Activated CD8-positive, alpha-beta T cell treated with anti-CD3 and anti-CD28 coated beads for 36 hours (primary cell): ENCODE measurements around the gene SLC22A4. TPM values are rescaled to one million over a fixed set of nuclear protein-coding genes. Genes with fewer than 3 reads are reported as not detected.

Experiments
- ATAC-seq: fragments of 200-7000 bp; cut with Tn5 transposase; one replicate; pipeline ENCODE4 v1.10.0; 2021; ENCODE audit warnings: mild to moderate bottlenecking, moderate library complexity
- CTCF ChIA-PET: fragments of 350-600 bp; sonication (Branson Sonifier 250); formaldehyde crosslinking; loops from one replicate; lab custom pipeline; 2021; ENCODE audit warnings: antibody characterized with exemption; lab: Charles Lee
- POLR2A ChIA-PET: fragments of 350-600 bp; sonication (Branson Sonifier 250); formaldehyde crosslinking; loops from one replicate; lab custom pipeline; 2021; ENCODE audit warnings: antibody characterized with exemption; lab: Charles Lee
- DNase-seq: peaks from one replicate; pipeline ENCODE4 v3.0.0-alpha.2; 2020
- H3K27ac Mint-ChIP-seq: one replicate; pipeline ENCODE4 v1.8.0; 2021; ENCODE audit warnings: mild to moderate bottlenecking, mixed read lengths
- H3K27me3 Mint-ChIP-seq: one replicate; pipeline ENCODE4 v1.8.0; 2021; ENCODE audit warnings: mixed read lengths
- H3K36me3 Mint-ChIP-seq: one replicate; pipeline ENCODE4 v1.8.0; 2021; ENCODE audit warnings: low read depth, mixed read lengths
- H3K4me1 Mint-ChIP-seq: one replicate; pipeline ENCODE4 v1.8.0; 2021; ENCODE audit warnings: low read depth, mixed read lengths
- H3K4me3 Mint-ChIP-seq: one replicate; pipeline ENCODE4 v1.8.0; 2021; ENCODE audit warnings: mild to moderate bottlenecking, moderate library complexity, mixed read lengths
- H3K9me3 Mint-ChIP-seq: one replicate; pipeline ENCODE4 v1.8.0; 2021; ENCODE audit warnings: mixed read lengths
- CTCF ChIP-seq: fragments of 200-600 bp; IDR thresholded peaks from one replicate; pipeline ENCODE4 v1.8.0; 2022; ENCODE audit warnings: antibody characterized with exemption, mild to moderate bottlenecking
- intact Hi-C: fragments of 100-400 bp; cut with micrococcal nuclease; formaldehyde crosslinking; loops from one replicate; pipeline ENCODE4 v1.10.0; 2022
- total RNA-seq, 2 experiments: library from RNA; stranded (reverse); gene quantifications; one replicate each; pipeline ENCODE4 v1.2.3, GENCODE V29; 2021

Gene SLC22A4
- total RNA-seq, 2 experiments from 2014 or later: 0.74 to 0.88 TPM

GRCh38 chr5:132322266-132322665 lies 28.1 kb downstream of the SLC22A4 start:
- H3K27me3 Mint-ChIP-seq: no peaks in the 10 kb centered on the region
- intact Hi-C loops: no loop called here
- ATAC-seq (no peak), DNase-seq (no peak)
- ChIA-PET POLR2A (interaction anchor here (0.6 kb wide), 1 partner anchor 156 kb away, joined by 3 read pairs; no protein-coding TSS in a partner anchor), CTCF (interaction anchor here (1.1 to 1.6 kb wide), 3 partner anchors 29 to 84 kb away, joined by 3 to 5 read pairs (median 3); no protein-coding TSS in a partner anchor)
- H3K4me1 Mint-ChIP-seq: no peaks in the 10 kb centered on the region
- H3K4me3 Mint-ChIP-seq: no peak overlapping the region
- H3K27ac Mint-ChIP-seq: no peak overlapping the region
- no peak for TF ChIP-seq CTCF
- H3K9me3 Mint-ChIP-seq: no peaks in the 10 kb centered on the region
- H3K36me3 Mint-ChIP-seq: no peaks in the 10 kb centered on the region

- no peaks in the 10 kb centered on the region for H3K27me3 Mint-ChIP-seq
- no peak for ATAC-seq
- no peak overlapping the region for H3K4me3 Mint-ChIP-seq
- no peak for TF ChIP-seq CTCF
- intact Hi-C loops: no loop called here
- H3K4me1 Mint-ChIP-seq: no peaks in the 10 kb centered on the region
- no peaks in the 10 kb centered on the region for H3K36me3 Mint-ChIP-seq
- ChIA-PET POLR2A (no interaction called here), CTCF (interaction anchor here (1.1 to 3.0 kb wide), 4 partner anchors 11 to 85 kb away, joined by 3 to 11 read pairs (median 4); no protein-coding TSS in a partner anchor)
- H3K27ac Mint-ChIP-seq: no peak overlapping the region
- DNase-seq: no peak
- no peaks in the 10 kb centered on the region for H3K9me3 Mint-ChIP-seq
Measured at GRCh38 chr5:132323202-132323601, 29.0 kb downstream of the SLC22A4 start.

GRCh38 chr5:132325691-132326090 lies 31.5 kb downstream of the SLC22A4 start:
- Mint-ChIP-seq H3K4me3 (no peak overlapping the region), H3K27ac (no peak overlapping the region), H3K36me3 (no peaks in the 10 kb centered on the region), H3K4me1 (no peaks in the 10 kb centered on the region), H3K27me3 (no peaks in the 10 kb centered on the region), H3K9me3 (no peaks in the 10 kb centered on the region)
- ChIA-PET CTCF (interaction anchor here (1.2 to 3.0 kb wide), 5 partner anchors 8 to 124 kb away, joined by 3 to 11 read pairs (median 4); no protein-coding TSS in a partner anchor), POLR2A (no interaction called here)
- intact Hi-C loops: no loop called here
- TF ChIP-seq CTCF: no peak
- ATAC-seq (no peak), DNase-seq (no peak)

GRCh38 chr5:132327252-132327955 lies 33.2 kb downstream of the SLC22A4 start:
- ChIA-PET POLR2A (no interaction called here), CTCF (interaction anchor here (1.7 kb wide), 1 partner anchor 54 kb away, joined by 4 read pairs; no protein-coding TSS in a partner anchor)
- no peaks in the 10 kb centered on the region for H3K36me3 Mint-ChIP-seq

More at GRCh38 chr5:132327252-132327955, 33.2 kb downstream of the SLC22A4 start:
- no peaks in the 10 kb centered on the region for H3K9me3 Mint-ChIP-seq
- no peaks in the 10 kb centered on the region for H3K4me1 Mint-ChIP-seq
- no peak for TF ChIP-seq CTCF
- no peak overlapping the region for H3K27ac Mint-ChIP-seq
- intact Hi-C loops: no loop called here
- ATAC-seq (no peak), DNase-seq (no peak)
- H3K27me3 Mint-ChIP-seq: no peaks in the 10 kb centered on the region
- H3K4me3 Mint-ChIP-seq: no peak overlapping the region
